K562 treated with DMSO at 1 percent for 12 hours (cell line): ENCODE data around the gene UBA5. TPM values are rescaled to one million over a fixed set of nuclear protein-coding genes. Genes with fewer than 3 reads are reported as not detected.

Experiments used
- total RNA-seq: library from RNA; unstranded; fragments of 300-600 nt; gene quantifications from 2 replicates; pipeline ENCODE4 v1.2.3, GENCODE V29; 2022; ENCODE audit not compliant: insufficient read depth

UBA5 gene
- total RNA-seq = 17.6 and 30.4 TPM in 2 replicates

DNA sequence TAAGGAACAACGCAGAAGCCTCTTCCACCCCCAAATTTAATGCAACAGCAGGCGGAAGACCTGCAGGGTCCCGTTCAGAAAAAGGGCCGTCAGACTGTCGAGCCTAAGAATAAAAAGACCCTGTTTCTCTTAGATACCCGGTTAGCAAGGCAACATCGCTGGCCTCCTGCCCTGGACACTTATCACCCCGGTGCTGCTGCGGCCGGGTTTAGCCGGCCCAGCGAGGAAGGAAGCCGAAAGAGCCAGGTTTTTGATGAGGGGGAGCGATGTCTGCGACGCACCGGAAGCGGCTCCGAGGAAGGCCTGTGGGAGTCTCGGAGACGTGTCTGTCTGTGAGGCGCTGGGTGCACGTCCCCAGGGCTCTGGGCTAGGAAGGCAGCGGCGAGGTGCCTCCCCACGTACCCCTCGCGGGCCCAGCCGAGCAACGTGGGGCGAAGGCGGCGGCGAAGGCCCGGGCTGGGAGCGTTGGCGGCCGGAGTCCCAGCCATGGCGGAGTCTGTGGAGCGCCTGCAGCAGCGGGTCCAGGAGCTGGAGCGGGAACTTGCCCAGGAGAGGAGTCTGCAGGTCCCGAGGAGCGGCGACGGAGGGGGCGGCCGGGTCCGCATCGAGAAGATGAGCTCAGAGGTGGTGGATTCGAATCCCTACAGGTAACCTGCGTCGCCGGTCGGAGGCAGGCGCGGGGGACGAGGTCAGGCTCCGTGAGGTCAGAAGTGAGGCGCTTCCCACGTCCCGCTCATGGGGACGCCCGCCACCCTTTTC lies at the start of gene UBA5:
UBA5 (plus strand) TSS at position 278 of the 759 bp plus-strand sequence; CDS start at position 487, 209 bp downstream.

DNA sequence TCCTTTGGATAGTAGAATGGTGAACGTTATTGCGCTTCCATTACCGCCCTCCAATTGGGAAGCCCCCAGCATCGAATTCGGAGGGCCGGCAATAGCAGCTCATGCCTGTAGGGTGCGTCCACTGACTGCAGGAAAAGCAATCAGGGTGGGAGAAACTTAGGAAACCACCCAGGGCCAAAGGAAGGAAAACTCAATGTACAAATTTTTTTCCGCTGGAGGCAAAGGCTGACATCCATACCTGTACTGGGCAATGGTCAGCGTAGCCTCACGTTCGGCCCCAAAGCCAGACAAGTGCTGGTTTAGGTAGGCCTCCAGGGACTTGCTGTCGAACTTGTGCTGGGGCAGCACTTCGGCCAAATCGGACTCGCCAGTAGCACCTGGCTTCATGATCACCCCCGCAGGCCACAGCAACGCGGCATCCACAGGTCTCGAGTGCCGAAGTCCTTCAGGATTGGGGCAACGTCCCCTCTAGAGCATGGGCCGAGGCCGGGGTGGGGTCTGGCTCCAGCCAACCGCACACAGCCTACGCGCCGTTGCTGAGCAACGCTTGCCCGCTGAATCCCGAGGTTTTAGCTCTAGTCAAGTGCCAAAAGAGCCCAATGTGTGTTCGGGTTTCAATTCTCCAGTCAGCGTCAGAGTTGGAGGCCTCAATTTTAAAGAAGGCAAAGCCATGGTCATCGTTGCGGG lies 621 bp upstream of the UBA5 start, which contains the start of gene ACAD11:
ACAD11 (minus strand) TSS at position 445 of the 687 bp plus-strand sequence; CDS start at position 387, 58 bp downstream.

GRCh38 chr3:132722165-132723023 lies 62.3 kb downstream of the UBA5 start, which contains the start of gene NPHP3:
NPHP3 (minus strand) TSS chr3:132722409; CDS start chr3:132722355, 54 bp downstream.

Other genes with a start within 250 kb of the UBA5 start
- 2.4 and 8.5 TPM in 2 replicates for gene DNAJC13, start 242.8 kb upstream of the UBA5 start, total RNA-seq
- gene ACKR4, start 63.1 kb upstream of the UBA5 start, total RNA-seq = not detected in 2 replicates
- 1.2 and 6.7 TPM in 2 replicates for gene ACAD11, start 520 bp upstream of the UBA5 start, total RNA-seq
- 2.4 and 7.2 TPM in 2 replicates for gene NPHP3, start 62.1 kb downstream of the UBA5 start, total RNA-seq